ENCODE data around the gene PIM2. TPM values are rescaled to one million over a fixed set of nuclear protein-coding genes. Genes with fewer than 3 reads are reported as not detected.
A peak's percentile ranks its signal among the peaks of the same experiment; 100 is the strongest.

The PIM2 gene
- polyA plus RNA-seq, 1 experiment, result 8.0 TPM

- ChIA-PET CTCF (no interaction called here), POLR2A (interaction anchor here (0.6 kb wide), 1 partner anchor 33 kb away, joined by 6 read pairs; no protein-coding TSS in a partner anchor)
- Histone ChIP-seq H3K4me3 (ENCODE audit: low read depth, low read length) (peak overlapping the region; percentile 26), H3K27me3 (ENCODE audit: control insufficient read depth, insufficient read depth, low read length) (no peaks in the 10 kb centered on the region), H3K36me3 (ENCODE audit: control insufficient read depth, insufficient read depth, low read length) (peaks cover 10% of the 10 kb centered on the region)
- no peak for DNase-seq (ENCODE audit: low read depth)
- no peak for TF ChIP-seq CTCF (IDR thresholded peaks at IDR 0.05; ENCODE audit: insufficient read depth, low read depth, low read length)
Observed at GRCh38 chrX:48919360-48919841, 577 bp upstream of the PIM2 start.

GRCh38 chrX:48918301-48918642, 552 bp downstream of the PIM2 start:
- DNase-seq (ENCODE audit: low read depth), result no peak
- peaks cover 7% of the 10 kb centered on the region for H3K36me3 ChIP-seq (ENCODE audit: control insufficient read depth, insufficient read depth, low read length)
- peak overlapping the region; percentile 72 for H3K4me3 ChIP-seq (ENCODE audit: low read depth, low read length)
- H3K27me3 ChIP-seq (ENCODE audit: control insufficient read depth, insufficient read depth, low read length), result no peaks in the 10 kb centered on the region
- no peak for TF ChIP-seq CTCF (IDR thresholded peaks at IDR 0.05; ENCODE audit: insufficient read depth, low read depth, low read length)
- ChIA-PET CTCF (no interaction called here), POLR2A (no interaction called here)

- DNase-seq (ENCODE audit: low read depth), result peak; percentile 56
- no peaks in the 10 kb centered on the region for H3K27me3 ChIP-seq (ENCODE audit: control insufficient read depth, insufficient read depth, low read length)
- TF ChIP-seq CTCF (IDR thresholded peaks at IDR 0.05; ENCODE audit: insufficient read depth, low read depth, low read length), result peak; percentile 94
- H3K4me3 ChIP-seq (ENCODE audit: low read depth, low read length), result no peak overlapping the region
- POLR2A ChIA-PET, result no interaction called here
- peaks cover 4% of the 10 kb centered on the region; the same call in 1 of the 2 replicates for H3K36me3 ChIP-seq (ENCODE audit: control insufficient read depth, insufficient read depth, low read length)
- CTCF ChIA-PET, result interaction anchor here (1.4 kb wide), 1 partner anchor 11 kb away, joined by 7 read pairs; no protein-coding TSS in a partner anchor
Observed at GRCh38 chrX:48917139-48918001, 1.5 kb downstream of the PIM2 start.

GRCh38 chrX:48914593-48915493, 4.0 kb downstream of the PIM2 start:
- no peak for DNase-seq (ENCODE audit: low read depth)
- Histone ChIP-seq H3K4me3 (ENCODE audit: low read depth, low read length) (no peak overlapping the region), H3K27me3 (ENCODE audit: control insufficient read depth, insufficient read depth, low read length) (no peaks in the 10 kb centered on the region), H3K36me3 (ENCODE audit: control insufficient read depth, insufficient read depth, low read length) (no peaks in the 10 kb centered on the region)
- ChIA-PET CTCF (no interaction called here), POLR2A (no interaction called here)
- no peak for TF ChIP-seq CTCF (IDR thresholded peaks at IDR 0.05; ENCODE audit: insufficient read depth, low read depth, low read length)
